Mesenchymal stem cell (in vitro differentiated cells and primary cell): ENCODE measurements around the gene NUDT19. TPM values are rescaled to one million over a fixed set of nuclear protein-coding genes. Genes with fewer than 3 reads are reported as not detected.
A peak's percentile ranks its signal among the peaks of the same experiment; 100 is the strongest.

Experiments
- DNase-seq: peaks from one replicate; pipeline ENCODE4 v3.0.0-alpha.2; 2013
- H2AFZ ChIP-seq: one replicate; pipeline ENCODE4 v1.6.1; 2013; ENCODE audit warnings: low read depth, mild to moderate bottlenecking, control low read depth, inconsistent platforms, low read length, moderate library complexity
- H2AK5ac ChIP-seq: 2 replicates; pipeline ENCODE4 v1.6.1; 2013; ENCODE audit warnings: low read length, moderate library complexity, mild to moderate bottlenecking, inconsistent platforms; ENCODE audit not compliant: severe bottlenecking
- H2BK120ac ChIP-seq: one replicate; pipeline ENCODE4 v1.6.1; 2013; ENCODE audit warnings: low read depth, mild to moderate bottlenecking, inconsistent platforms, low read length, moderate library complexity
- H2BK12ac ChIP-seq, 2 experiments: one replicate each; pipeline ENCODE4 v1.6.1; 2013; ENCODE audit warnings: inconsistent platforms in 2 of 2, low read length in 2 of 2, mild to moderate bottlenecking in 2 of 2, moderate library complexity in 2 of 2, control low read depth in 1 of 2
- H2BK15ac ChIP-seq: one replicate; pipeline ENCODE4 v1.6.1; 2013; ENCODE audit warnings: mild to moderate bottlenecking, low read depth, inconsistent platforms; ENCODE audit not compliant: poor library complexity, severe bottlenecking
- H2BK5ac ChIP-seq: 2 replicates; pipeline ENCODE4 v1.6.1; 2013; ENCODE audit warnings: low read depth, mild to moderate bottlenecking, low read length, control low read depth, inconsistent platforms; ENCODE audit not compliant: poor library complexity, severe bottlenecking
- H3K14ac ChIP-seq, 2 experiments: one replicate each; pipeline ENCODE4 v1.6.1; 2013; ENCODE audit warnings: inconsistent platforms in 2 of 2, low read length in 2 of 2, control low read depth in 1 of 2, mild to moderate bottlenecking in 1 of 2, moderate library complexity in 1 of 2
- H3K18ac ChIP-seq, 2 experiments: one replicate each; pipeline ENCODE4 v1.6.1; 2013; ENCODE audit warnings: inconsistent platforms in 2 of 2, low read length in 2 of 2, control low read depth in 1 of 2, low read depth in 1 of 2, mild to moderate bottlenecking in 1 of 2
- H3K23ac ChIP-seq, 2 experiments: one replicate each; pipeline ENCODE4 v1.6.1; 2013; ENCODE audit warnings: inconsistent platforms in 2 of 2, low read length in 2 of 2, mild to moderate bottlenecking in 2 of 2, moderate library complexity in 2 of 2, control low read depth in 1 of 2
- H3K27ac ChIP-seq: 2 replicates; pipeline ENCODE4 v1.5.1; 2013; ENCODE audit warnings: mild to moderate bottlenecking, moderate library complexity, low read length, control low read depth, inconsistent platforms; ENCODE audit not compliant: poor library complexity, severe bottlenecking
- H3K27me3 ChIP-seq, 2 experiments: 2 replicates each; pipeline versions ENCODE4 v1.6.1 to v1.7.0; 2013; ENCODE audit warnings: low read length in 2 of 2, mild to moderate bottlenecking in 2 of 2, moderate library complexity in 2 of 2, control low read depth in 1 of 2, inconsistent platforms in 1 of 2; ENCODE audit not compliant: control insufficient read depth in 1 of 2, insufficient read depth in 1 of 2
- H3K36me3 ChIP-seq, 2 experiments: 2 replicates each; pipeline versions ENCODE4 v1.6.1 to v1.7.0; 2013; ENCODE audit warnings: low read length in 2 of 2, control low read depth in 1 of 2, inconsistent platforms in 1 of 2, low read depth in 1 of 2, mild to moderate bottlenecking in 1 of 2; ENCODE audit not compliant: insufficient read depth in 2 of 2, control insufficient read depth in 1 of 2
- H3K4ac ChIP-seq, 2 experiments: one replicate each; pipeline ENCODE4 v1.6.1; 2013; ENCODE audit warnings: inconsistent platforms in 2 of 2, low read length in 2 of 2, mild to moderate bottlenecking in 2 of 2, moderate library complexity in 2 of 2, control low read depth in 1 of 2, low read depth in 1 of 2
- H3K4me1 ChIP-seq: 2 replicates; pipeline ENCODE4 v1.6.1; 2013; ENCODE audit warnings: low read depth, low read length, control low read depth; ENCODE audit not compliant: control insufficient read depth, insufficient read depth
- H3K4me2 ChIP-seq: 2 replicates; pipeline ENCODE4 v1.6.1; 2013; ENCODE audit warnings: low read length, mild to moderate bottlenecking, inconsistent platforms; ENCODE audit not compliant: poor library complexity, severe bottlenecking
- H3K4me3 ChIP-seq, 2 experiments: 2 replicates each; pipeline versions ENCODE4 v1.5.1 to v1.7.0; 2013; ENCODE audit warnings: low read length in 2 of 2, mild to moderate bottlenecking in 2 of 2, control low read depth in 1 of 2, low read depth in 1 of 2; ENCODE audit not compliant: insufficient read depth in 1 of 2
- H3K79me1 ChIP-seq: replicated peaks from 2 replicates; pipeline ENCODE4 v1.6.1; 2013; ENCODE audit warnings: mild to moderate bottlenecking, control low read depth, low read length, inconsistent platforms; ENCODE audit not compliant: poor library complexity, severe bottlenecking
- H3K9ac ChIP-seq: 2 replicates; pipeline ENCODE4 v1.7.0; 2013; ENCODE audit warnings: mild to moderate bottlenecking, low read length, moderate library complexity
- H3K9me3 ChIP-seq: 2 replicates; pipeline ENCODE4 v1.7.0; 2013; ENCODE audit warnings: mild to moderate bottlenecking, low read length; ENCODE audit not compliant: control insufficient read depth
- H4K8ac ChIP-seq: one replicate; pipeline ENCODE4 v1.6.1; 2013; ENCODE audit warnings: inconsistent platforms, mild to moderate bottlenecking, low read length, moderate library complexity
- H4K91ac ChIP-seq: one replicate; pipeline ENCODE4 v1.6.1; 2013; ENCODE audit warnings: mild to moderate bottlenecking, low read length, inconsistent platforms
- WGBS: methylation state at CpG from one replicate; pipeline ENCODE4 v1.1.7; 2013; ENCODE audit warnings: mixed read lengths; 5-methylcytosine and 5-hydroxymethylcytosine counted together
- polyA plus RNA-seq, 2 experiments: library from polyadenylated mRNA; stranded (reverse); fragments of 200-250 nt; gene quantifications; one replicate each; pipeline ENCODE4 v1.2.3, GENCODE V29; 2013

NUDT19 gene
- 6.2 TPM for polyA plus RNA-seq (2013, experiment 1 of 2)
- 6.4 TPM for polyA plus RNA-seq (2013, experiment 2 of 2)

DNA sequence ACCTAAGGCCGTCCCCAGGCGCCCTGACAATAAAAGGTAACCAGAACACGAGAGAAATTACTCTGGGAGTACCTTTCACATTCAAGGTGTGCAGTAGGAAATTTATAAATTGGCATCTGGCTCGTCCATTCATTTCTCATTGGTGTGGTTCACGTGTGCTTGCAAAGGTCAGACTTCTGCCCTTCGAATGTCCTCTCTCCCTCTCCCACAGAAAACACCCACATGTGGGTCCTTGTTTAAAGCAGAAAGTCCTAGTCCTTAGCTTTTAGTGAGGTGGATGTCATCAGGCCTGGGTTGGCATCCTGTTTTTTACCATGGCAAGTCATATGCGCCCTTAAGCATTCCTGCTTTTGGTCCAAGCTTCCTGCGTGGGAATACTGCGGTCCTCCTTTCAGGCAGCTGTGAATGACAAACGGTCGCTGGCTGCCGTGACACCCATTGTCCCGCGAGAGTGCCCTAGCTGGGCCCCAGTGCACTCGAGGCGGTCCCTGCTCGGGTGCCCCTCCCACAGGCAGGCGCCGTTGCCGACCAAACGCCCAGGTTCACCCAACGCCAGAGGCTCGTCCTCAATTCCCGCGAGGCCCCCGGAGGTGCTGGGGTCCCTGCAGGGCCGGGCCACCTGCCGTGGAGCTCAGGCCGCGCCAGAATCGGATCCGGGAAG, at the start of gene NUDT19:
NUDT19 (plus strand) TSS at position 531 of the 661 bp plus-strand sequence. CDS start 140 bp downstream, outside the sequence.
- H3K9me3 ChIP-seq, result no peaks in the 10 kb centered on the region
- peaks cover 7% of the 10 kb centered on the region for H3K79me1 ChIP-seq
- DNase-seq, result peak; percentile 84
- H3K4me3 ChIP-seq, result peak within 1 kb of the TSS; percentile 71 to 85
- peak within 1 kb of the TSS; percentile 3 to 92 for H3K4ac ChIP-seq
- H2BK12ac ChIP-seq, result peak within 1 kb of the TSS in 1 of 2 experiments; percentile 86
- no peak within 1 kb of the TSS for H2AK5ac ChIP-seq
- H2BK5ac ChIP-seq, result no peak within 1 kb of the TSS
- H2BK120ac ChIP-seq, result no peak within 1 kb of the TSS
- H2BK15ac ChIP-seq, result no peak within 1 kb of the TSS
- peaks cover 11% of the 10 kb centered on the region for H3K4me1 ChIP-seq
- WGBS, result 14% methylated on average over 30 of the region's 32 CpGs
- H3K9ac ChIP-seq, result peak within 1 kb of the TSS; percentile 90
- H4K91ac ChIP-seq, result peak within 1 kb of the TSS; percentile 79
- H3K4me2 ChIP-seq, result peak within 1 kb of the TSS; percentile 69
- H3K27ac ChIP-seq, result no peak within 1 kb of the TSS
- peak within 1 kb of the TSS; percentile 63 to 92 for H3K18ac ChIP-seq
- peak within 1 kb of the TSS; percentile 95 for H4K8ac ChIP-seq
- H3K23ac ChIP-seq, result peak within 1 kb of the TSS in 1 of 2 experiments; percentile 90
- H2AFZ ChIP-seq, result peak within 1 kb of the TSS; percentile 54
- no peaks in the 10 kb centered on the region for H3K27me3 ChIP-seq
- peak within 1 kb of the TSS in 1 of 2 experiments; percentile 99 for H3K14ac ChIP-seq
- H3K36me3 ChIP-seq, result peaks cover 4 to 7% of the 10 kb centered on the region in 2 experiments

GRCh38 chr19:32642771-32643170, 48.9 kb upstream of the NUDT19 start:
- Histone ChIP-seq H2BK12ac (no peak overlapping the region), H4K91ac (no peak overlapping the region), H2BK120ac (no peak overlapping the region), H3K18ac (no peak overlapping the region), H2BK15ac (no peak overlapping the region), H3K79me1 (peaks cover 20% of the 10 kb centered on the region), H3K27me3 (no peaks in the 10 kb centered on the region), H3K4ac (no peak overlapping the region), H4K8ac (no peak overlapping the region), H3K4me1 (no peaks in the 10 kb centered on the region), H3K9me3 (no peaks in the 10 kb centered on the region), H2AFZ (no peak overlapping the region), H3K9ac (no peak overlapping the region), H3K14ac (no peak overlapping the region), H3K27ac (no peak overlapping the region), H3K4me3 (no peak overlapping the region), H3K4me2 (no peak overlapping the region), H2AK5ac (no peak overlapping the region), H2BK5ac (no peak overlapping the region), H3K36me3 (peaks cover 70 to 83% of the 10 kb centered on the region in 2 experiments), H3K23ac (no peak overlapping the region)
- DNase-seq, result no peak
- 100% methylated on average over 11 of the region's 12 CpGs for whole genome bisulfite sequencing

GRCh38 chr19:32646556-32646955, 45.1 kb upstream of the NUDT19 start:
- H3K18ac ChIP-seq, result no peak overlapping the region
- H2BK5ac ChIP-seq, result no peak overlapping the region
- H3K9ac ChIP-seq, result no peak overlapping the region
- H2BK12ac ChIP-seq, result no peak overlapping the region
- no peak overlapping the region for H3K27ac ChIP-seq
- no peak overlapping the region for H3K4me2 ChIP-seq
- H2BK120ac ChIP-seq, result no peak overlapping the region
- no peak overlapping the region for H2AFZ ChIP-seq
- no peak for DNase-seq
- H3K36me3 ChIP-seq, result peaks cover 59 to 70% of the 10 kb centered on the region in 2 experiments
- no peaks in the 10 kb centered on the region for H3K27me3 ChIP-seq
- peaks cover 1% of the 10 kb centered on the region for H3K4me1 ChIP-seq
- no peak overlapping the region for H3K23ac ChIP-seq
- no peak overlapping the region for H4K8ac ChIP-seq
- H3K4me3 ChIP-seq, result no peak overlapping the region
- H3K79me1 ChIP-seq, result peaks cover 28% of the 10 kb centered on the region
- H4K91ac ChIP-seq, result no peak overlapping the region
- no peak overlapping the region for H2BK15ac ChIP-seq
- H3K9me3 ChIP-seq, result no peaks in the 10 kb centered on the region
- no peak overlapping the region for H3K14ac ChIP-seq
- H3K4ac ChIP-seq, result no peak overlapping the region
- no peak overlapping the region for H2AK5ac ChIP-seq
- WGBS, result 99% methylated on average over 6 of the region's 6 CpGs

DNA sequence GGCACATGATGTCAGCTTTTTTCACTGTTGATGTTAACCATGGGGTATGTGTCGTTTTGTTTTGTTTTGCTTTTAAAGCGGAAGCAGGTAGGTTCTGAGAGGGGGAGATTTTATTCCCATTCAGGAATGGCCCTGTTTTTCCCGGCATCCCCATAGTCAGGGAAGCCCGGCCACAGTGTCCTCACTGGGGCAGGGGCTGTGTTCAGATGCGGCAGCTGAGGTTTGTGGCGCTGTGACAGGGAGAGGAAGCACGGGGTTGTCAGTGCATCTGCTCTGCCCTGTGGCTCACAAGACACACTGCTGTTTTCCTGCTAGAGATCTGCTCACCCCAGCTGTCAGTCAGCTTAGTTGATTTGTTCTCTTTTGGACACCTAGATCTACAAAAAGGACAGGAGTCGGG, 44.3 kb upstream of the NUDT19 start:
- H4K91ac ChIP-seq, result no peak overlapping the region
- no peak overlapping the region for H3K4me3 ChIP-seq
- no peak overlapping the region for H3K4me2 ChIP-seq
- H3K27me3 ChIP-seq, result no peaks in the 10 kb centered on the region
- no peak overlapping the region for H3K14ac ChIP-seq
- H3K23ac ChIP-seq, result no peak overlapping the region
- H3K4ac ChIP-seq, result no peak overlapping the region
- H2BK12ac ChIP-seq, result no peak overlapping the region
- peaks cover 3% of the 10 kb centered on the region for H3K4me1 ChIP-seq
- H3K27ac ChIP-seq, result no peak overlapping the region
- no peak overlapping the region for H3K9ac ChIP-seq
- no peak overlapping the region for H2AK5ac ChIP-seq
- H2BK120ac ChIP-seq, result no peak overlapping the region
- H3K79me1 ChIP-seq, result peaks cover 33% of the 10 kb centered on the region
- H2BK15ac ChIP-seq, result no peak overlapping the region
- no peak overlapping the region for H2BK5ac ChIP-seq
- peaks cover 53 to 62% of the 10 kb centered on the region in 2 experiments for H3K36me3 ChIP-seq
- no peak for DNase-seq
- H3K9me3 ChIP-seq, result no peaks in the 10 kb centered on the region
- H2AFZ ChIP-seq, result no peak overlapping the region
- WGBS, result 93% methylated on average over 8 of the region's 8 CpGs
- H4K8ac ChIP-seq, result no peak overlapping the region
- no peak overlapping the region for H3K18ac ChIP-seq
